ENCODE measurements around the gene JARID2. TPM values are rescaled to one million over a fixed set of nuclear protein-coding genes. Genes with fewer than 3 reads are reported as not detected.

JARID2 gene
- total and polyA plus RNA-seq, 2 of the 8 experiments (the other 6 are each of a cell fraction or from before 2014, with no cell fraction given), result 60.1 to 239 TPM

DNA sequence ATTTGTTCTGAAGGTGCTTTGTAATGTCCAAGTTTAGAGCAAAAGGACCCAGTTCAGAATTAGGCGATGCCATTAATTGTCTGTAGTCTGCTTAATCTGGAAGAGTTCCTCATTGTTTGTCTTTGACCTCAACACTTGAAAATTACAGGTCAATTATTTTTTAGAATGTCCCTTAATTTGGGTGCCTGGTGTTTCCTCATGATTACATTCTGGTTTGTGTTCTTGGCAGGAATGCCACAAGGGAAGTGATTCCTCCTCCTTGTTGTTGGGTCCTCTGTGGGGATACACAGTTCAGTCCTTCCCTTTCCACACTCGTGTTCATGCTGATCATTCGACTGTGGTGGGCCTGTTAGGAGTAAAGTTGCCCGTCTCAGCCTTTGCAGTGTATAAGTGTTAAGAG, 207.3 kb downstream of the JARID2 start:
- Histone ChIP-seq H3K36me3 (ENCODE audit: control insufficient read depth in 2 of 4, insufficient read depth in 4 of 4, low read length in 3 of 4) (peaks cover 0 to 40% (median 16%) of the 10 kb centered on the region in 4 experiments; a peak in 6 of 8 replicates), H2AK5ac (ENCODE audit: low read depth, low read length) (no peak overlapping the region), H3K23ac (ENCODE audit: insufficient read length) (no peak overlapping the region), H4K8ac (ENCODE audit: extremely low read depth, insufficient read depth, low read length) (no peak overlapping the region), H3K23me2 (ENCODE audit: low read depth, low read length) (no peaks in the 10 kb centered on the region), H3K4me3 (ENCODE audit: extremely low read depth in 1 of 4, insufficient read depth in 2 of 4, low read depth in 3 of 4, low read length in 4 of 4) (no peak overlapping the region), H2AFZ (ENCODE audit: low read length) (no peak overlapping the region), H2BK5ac (ENCODE audit: low read depth, low read length) (no peak overlapping the region), H3K79me2 (ENCODE audit: control insufficient read depth in 1 of 2, insufficient read depth in 2 of 2, low read length in 2 of 2) (peaks cover 23 to 99% of the 10 kb centered on the region in 2 experiments), H4K5ac (ENCODE audit: insufficient read length, low read depth, low read length) (no peak overlapping the region), H2BK20ac (ENCODE audit: low read length) (no peak overlapping the region), H3K14ac (ENCODE audit: insufficient read length) (no peak overlapping the region), H3K56ac (replicated peaks; ENCODE audit: insufficient read length, low read depth, low read length) (no peak overlapping the region), H2BK12ac (ENCODE audit: low read depth, low read length) (no peak overlapping the region), H3K4me2 (ENCODE audit: insufficient read depth in 1 of 2, low read depth in 2 of 2, low read length in 2 of 2) (no peak overlapping the region), H3K18ac (ENCODE audit: extremely low read depth, low read length) (no peak overlapping the region), H3K4ac (replicated peaks; ENCODE audit: insufficient read length, low read depth, low read length) (no peak overlapping the region), H4K20me1 (replicated peaks in 1 of 2; ENCODE audit: control insufficient read depth in 1 of 2, insufficient read depth in 2 of 2, low read length in 2 of 2) (peaks cover 30 to 51% of the 10 kb centered on the region in 2 experiments), H3K27ac (ENCODE audit: low read depth, low read length) (no peak overlapping the region), H2BK120ac (replicated peaks; ENCODE audit: low read depth, low read length) (no peak overlapping the region), H3K9ac (replicated peaks in 1 of 4; ENCODE audit: extremely low read depth in 1 of 4, low read depth in 3 of 4, low read length in 3 of 4) (no peak overlapping the region), H4K91ac (replicated peaks; ENCODE audit: insufficient read length, low read length) (no peak overlapping the region), H3K27me3 (replicated peaks in 1 of 4; ENCODE audit: control insufficient read depth in 3 of 4, extremely low read depth in 1 of 4, insufficient read depth in 3 of 4, low read length in 3 of 4) (no peaks in the 10 kb centered on the region), H3K79me1 (ENCODE audit: low read depth, low read length) (peaks cover 6% of the 10 kb centered on the region; the same call in 1 of the 2 replicates), H2BK15ac (ENCODE audit: low read length) (no peak overlapping the region), H3K4me1 (replicated peaks in 1 of 4; ENCODE audit: control insufficient read depth in 3 of 4, insufficient read depth in 4 of 4, low read length in 3 of 4) (peaks cover 0 to 12% (median 6%) of the 10 kb centered on the region in 4 experiments; a peak in 3 of 7 replicates), H3K9me3 (ENCODE audit: insufficient read depth in 2 of 2, low read depth in 1 of 2, low read length in 1 of 2) (no peaks in the 10 kb centered on the region)
- ChIA-PET POLR2A (ENCODE audit: partially characterized antibody) (no interaction called here), CTCF (ENCODE audit: partially characterized antibody) (no interaction called here)
- WGBS, 2 experiments (ENCODE audit: extremely low coverage in 1 of 2, insufficient coverage in 1 of 2, insufficient read length in 1 of 2, insufficient replicate concordance in 2 of 2, low coverage in 1 of 2, low lambda C conversion rate in 2 of 2, missing lambda C conversion rate in 1 of 2), result 87% methylated on average over 4 of the region's 4 CpGs; no CpG with 5 or more reads in 1 of the 2 experiments
- DNase-seq (ENCODE audit: low read depth in 1 of 2, low spot score in 2 of 2) (no peak), FAIRE-seq (no peak)
- TF ChIP-seq SRF (IDR thresholded peaks at IDR 0.05; ENCODE audit: low read depth, low read length) (no peak), FOSL1 (IDR thresholded peaks at IDR 0.05; ENCODE audit: insufficient read depth, low read depth, low read length) (no peak), RBBP5 (IDR thresholded peaks at IDR 0.05; ENCODE audit: borderline replicate concordance, low read depth, low read length) (no peak), NRF1 (IDR thresholded peaks at IDR 0.05; ENCODE audit: low read depth, low read length) (no peak), EGR1 (IDR thresholded peaks at IDR 0.05; ENCODE audit: borderline replicate concordance, low read depth, low read length) (no peak), TBP (IDR thresholded peaks at IDR 0.05; ENCODE audit: low read depth, low read length) (no peak), SIX5 (IDR thresholded peaks at IDR 0.05; ENCODE audit: low read depth, low read length) (no peak), TAF7 (optimal IDR thresholded peaks at IDR 0.05; ENCODE audit: borderline replicate concordance, low read depth, low read length) (no peak), SAP30 (IDR thresholded peaks at IDR 0.05; ENCODE audit: insufficient read depth, insufficient replicate concordance, low read length) (no peak), RNF2 (IDR thresholded peaks at IDR 0.05; ENCODE audit: borderline replicate concordance, low read depth, low read length, missing control alignments, poor library complexity, severe bottlenecking) (no peak), KDM4A (IDR thresholded peaks at IDR 0.05; ENCODE audit: low read depth, low read length, severe bottlenecking) (no peak)
- TF ChIP-seq, protein P1, sequence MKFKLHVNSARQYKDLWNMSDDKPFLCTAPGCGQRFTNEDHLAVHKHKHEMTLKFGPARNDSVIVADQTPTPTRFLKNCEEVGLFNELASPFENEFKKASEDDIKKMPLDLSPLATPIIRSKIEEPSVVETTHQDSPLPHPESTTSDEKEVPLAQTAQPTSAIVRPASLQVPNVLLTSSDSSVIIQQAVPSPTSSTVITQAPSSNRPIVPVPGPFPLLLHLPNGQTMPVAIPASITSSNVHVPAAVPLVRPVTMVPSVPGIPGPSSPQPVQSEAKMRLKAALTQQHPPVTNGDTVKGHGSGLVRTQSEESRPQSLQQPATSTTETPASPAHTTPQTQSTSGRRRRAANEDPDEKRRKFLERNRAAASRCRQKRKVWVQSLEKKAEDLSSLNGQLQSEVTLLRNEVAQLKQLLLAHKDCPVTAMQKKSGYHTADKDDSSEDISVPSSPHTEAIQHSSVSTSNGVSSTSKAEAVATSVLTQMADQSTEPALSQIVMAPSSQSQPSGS (IDR thresholded peaks at IDR 0.05; ENCODE audit: low read length), result no peak
